ENCODE data around the gene ZSWIM3. TPM values are rescaled to one million over a fixed set of nuclear protein-coding genes. Genes with fewer than 3 reads are reported as not detected.

Gene ZSWIM3
- total RNA-seq, 3 donors from 2014 or later (not counting 1 experiment from before 2014, with no cell fraction given): 1.4 to 2.3 (median 1.5) TPM

DNA sequence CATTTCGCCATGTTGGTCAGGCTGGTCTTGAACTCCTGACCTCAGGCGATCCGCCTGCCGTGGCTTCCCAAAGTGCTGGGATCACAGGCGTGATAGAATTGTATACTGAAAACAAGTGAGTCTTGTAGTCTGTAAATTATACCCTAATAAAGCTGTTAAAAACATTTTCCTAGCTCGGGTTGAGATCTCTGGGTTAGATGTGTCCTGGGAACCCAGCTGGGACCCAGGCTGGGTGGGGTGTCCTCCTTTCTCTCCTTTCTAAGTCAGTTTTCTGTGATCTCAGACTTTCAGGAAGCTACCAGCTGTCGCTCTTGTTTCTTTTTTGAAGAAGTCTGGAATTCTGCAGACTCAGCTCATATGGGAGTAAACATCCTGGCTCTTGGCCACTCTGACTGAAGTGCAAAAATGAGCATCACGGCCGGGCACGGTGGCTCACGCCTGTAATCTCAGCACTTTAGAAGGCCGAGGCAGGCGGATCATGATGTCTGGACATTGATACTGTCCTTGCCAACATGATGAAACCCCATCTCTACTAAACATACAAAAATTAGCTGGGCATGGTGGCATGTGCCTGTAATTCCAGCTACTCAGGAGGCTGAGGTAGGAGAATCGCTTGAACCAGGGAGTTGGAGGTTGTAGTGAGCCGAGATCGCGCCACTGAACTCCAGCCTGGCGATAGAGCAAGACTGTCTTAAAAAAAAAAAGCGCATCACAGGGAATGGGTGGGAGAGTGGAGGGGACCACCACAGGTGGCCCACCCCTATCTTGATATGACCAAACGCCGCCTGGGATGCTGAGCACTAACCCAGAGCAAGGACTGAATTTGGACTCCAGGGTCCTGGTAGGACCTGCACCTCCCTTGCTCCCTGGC, 67.2 kb downstream of the ZSWIM3 start:
- no peak overlapping the region for H3K27ac ChIP-seq (ENCODE audit: low read length)
- no peaks in the 10 kb centered on the region for H3K36me3 ChIP-seq (ENCODE audit: control insufficient read depth, insufficient read depth, low read length)
- H3K4me1 Mint-ChIP-seq: peaks cover 0 to 13% of the 10 kb centered on the region in 2 donors
- H3K4me1 ChIP-seq (ENCODE audit: control insufficient read depth, insufficient read depth, low read length): no peaks in the 10 kb centered on the region
- H3K9me3 Mint-ChIP-seq: no peaks in the 10 kb centered on the region
- H3K27ac Mint-ChIP-seq: no peak overlapping the region
- H3K36me3 Mint-ChIP-seq: no peaks in the 10 kb centered on the region
- no peak for DNase-seq
- no peaks in the 10 kb centered on the region for H3K9me3 ChIP-seq (ENCODE audit: control insufficient read depth, insufficient read depth, low read length)
- H3K27me3 ChIP-seq (ENCODE audit: control insufficient read depth, insufficient read depth, low read length): peaks cover 4% of the 10 kb centered on the region
- no peak overlapping the region for H3K4me3 Mint-ChIP-seq
- H3K4me3 ChIP-seq (ENCODE audit: low read length): no peak overlapping the region
- TF ChIP-seq CTCF (IDR thresholded peaks at IDR 0.05): no peak
- WGBS (ENCODE audit: insufficient coverage): 68% methylated on average over 21 of the region's 21 CpGs
- intact Hi-C loops (cut with micrococcal nuclease): no loop called here
- ATAC-seq: no peak
- peaks cover 16 to 20% of the 10 kb centered on the region in 2 donors for H3K27me3 Mint-ChIP-seq (ENCODE audit: low read depth in 2 of 2)

- H3K4me1 Mint-ChIP-seq: peaks cover 0 to 13% of the 10 kb centered on the region in 2 donors
- H3K27ac ChIP-seq (ENCODE audit: low read length): no peak overlapping the region
- no peak for ATAC-seq
- no peak for TF ChIP-seq CTCF (IDR thresholded peaks at IDR 0.05)
- H3K36me3 Mint-ChIP-seq: no peaks in the 10 kb centered on the region
- no peak overlapping the region for H3K4me3 ChIP-seq (ENCODE audit: low read length)
- no peaks in the 10 kb centered on the region for H3K4me1 ChIP-seq (ENCODE audit: control insufficient read depth, insufficient read depth, low read length)
- H3K27me3 ChIP-seq (ENCODE audit: control insufficient read depth, insufficient read depth, low read length): peaks cover 4% of the 10 kb centered on the region
- WGBS (ENCODE audit: insufficient coverage): 76% methylated on average over 9 of the region's 9 CpGs
- no peak for DNase-seq
- H3K9me3 ChIP-seq (ENCODE audit: control insufficient read depth, insufficient read depth, low read length): no peaks in the 10 kb centered on the region
- H3K36me3 ChIP-seq (ENCODE audit: control insufficient read depth, insufficient read depth, low read length): no peaks in the 10 kb centered on the region
- no peak overlapping the region for H3K4me3 Mint-ChIP-seq
- H3K9me3 Mint-ChIP-seq: no peaks in the 10 kb centered on the region
- H3K27ac Mint-ChIP-seq: no peak overlapping the region
- intact Hi-C loops (cut with micrococcal nuclease): no loop called here
- peaks cover 9 to 11% of the 10 kb centered on the region in 2 donors for H3K27me3 Mint-ChIP-seq (ENCODE audit: low read depth in 2 of 2)
These were observed 68.5 kb downstream of the ZSWIM3 start for GRCh38 chr20:45925821-45926506.

DNA sequence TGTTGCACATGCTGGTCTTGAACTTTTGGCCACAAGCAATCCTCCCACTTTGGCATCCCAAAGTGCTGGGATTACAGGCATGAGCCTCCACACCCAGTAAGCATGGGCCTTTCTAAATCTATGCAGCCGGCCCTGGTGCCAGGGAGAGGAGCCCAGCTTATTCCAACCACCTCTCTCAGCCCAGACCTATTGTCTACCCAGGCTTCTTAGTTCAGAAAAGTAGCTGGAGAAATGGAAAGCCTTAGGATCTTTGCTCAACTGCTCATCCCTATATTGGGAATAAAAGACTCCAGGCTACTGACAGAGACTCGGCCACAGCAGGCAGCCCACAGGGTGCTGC, 69.3 kb downstream of the ZSWIM3 start:
- ATAC-seq (no peak), DNase-seq (no peak)
- Mint-ChIP-seq H3K4me1 (peaks cover 0 to 13% of the 10 kb centered on the region in 2 donors), H3K9me3 (no peaks in the 10 kb centered on the region), H3K27ac (no peak overlapping the region), H3K27me3 (ENCODE audit: low read depth in 2 of 2) (peaks cover 2 to 4% of the 10 kb centered on the region in 2 donors), H3K4me3 (no peak overlapping the region), H3K36me3 (no peaks in the 10 kb centered on the region)
- intact Hi-C loops (cut with micrococcal nuclease): no loop called here
- TF ChIP-seq CTCF (IDR thresholded peaks at IDR 0.05): no peak
- WGBS (ENCODE audit: insufficient coverage): 96% methylated on average over 2 of the region's 2 CpGs
- H3K27ac ChIP-seq (ENCODE audit: low read length): no peak overlapping the region
- H3K27me3 ChIP-seq (ENCODE audit: control insufficient read depth, insufficient read depth, low read length): peaks cover 2% of the 10 kb centered on the region
- no peaks in the 10 kb centered on the region for H3K9me3 ChIP-seq (ENCODE audit: control insufficient read depth, insufficient read depth, low read length)
- no peaks in the 10 kb centered on the region for H3K4me1 ChIP-seq (ENCODE audit: control insufficient read depth, insufficient read depth, low read length)
- no peaks in the 10 kb centered on the region for H3K36me3 ChIP-seq (ENCODE audit: control insufficient read depth, insufficient read depth, low read length)
- H3K4me3 ChIP-seq (ENCODE audit: low read length): no peak overlapping the region

All from natural killer cell (primary cell).